COLO668 (cell line): Measurements from ENCODE around the gene ZNF503.

Source experiments
- DNase-seq: peaks from one replicate; lab custom pipeline; 2025; ENCODE audit not compliant: unreplicated experiment; lab: John Stamatoyannopoulos, UW

ZNF503 gene

DNA sequence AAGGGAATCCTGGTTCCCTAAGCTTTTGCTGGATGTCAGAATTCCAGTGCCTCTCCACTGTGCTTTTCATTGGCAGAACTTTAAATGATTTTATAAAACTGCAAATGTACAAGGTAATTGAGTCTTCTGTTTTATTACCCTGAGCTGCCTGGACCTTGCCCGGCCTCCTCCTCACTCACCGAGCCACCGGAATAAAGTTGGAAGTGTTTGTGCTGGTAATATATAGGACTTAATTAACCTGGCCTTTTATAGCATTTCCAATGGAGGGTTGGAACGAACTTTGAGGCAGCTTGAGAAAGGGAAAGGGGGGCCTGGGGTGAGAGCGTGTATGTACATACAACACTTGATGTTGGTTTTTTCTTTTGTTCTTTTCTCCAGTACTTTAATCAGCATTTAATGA, 43.4 kb downstream of the ZNF503 start:
- DNase-seq, result no peak

DNA sequence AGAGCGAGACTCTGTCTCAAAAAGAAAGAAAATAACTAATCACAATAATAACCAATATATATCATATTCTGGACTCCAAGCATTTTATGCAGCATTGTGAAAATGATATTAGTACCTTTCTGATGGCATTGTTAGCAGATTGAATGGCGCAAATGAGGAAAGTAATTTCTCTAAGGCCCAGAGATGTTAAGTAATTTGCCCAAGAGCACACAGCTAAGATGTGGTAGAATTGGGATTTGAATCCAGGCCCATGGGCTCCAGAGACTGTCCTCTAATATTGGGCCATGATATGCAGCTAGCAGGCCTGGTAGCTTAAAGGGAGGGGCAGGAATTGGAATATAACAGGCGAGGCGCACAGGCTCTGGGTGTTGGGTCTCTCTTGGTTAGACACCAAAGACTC, 44.1 kb downstream of the ZNF503 start:
- DNase-seq, result no peak

GRCh38 chr10:75356484-75356883, 45.1 kb downstream of the ZNF503 start:
- no peak for DNase-seq

GRCh38 chr10:75355706-75356105, 45.9 kb downstream of the ZNF503 start:
- DNase-seq, result no peak

GRCh38 chr10:75353183-75353582, 48.4 kb downstream of the ZNF503 start:
- no peak for DNase-seq

GRCh38 chr10:75352650-75353049, 48.9 kb downstream of the ZNF503 start:
- DNase-seq, result no peak

- DNase-seq, result no peak
These were observed 49.9 kb downstream of the ZNF503 start for GRCh38 chr10:75351637-75352036.

DNA sequence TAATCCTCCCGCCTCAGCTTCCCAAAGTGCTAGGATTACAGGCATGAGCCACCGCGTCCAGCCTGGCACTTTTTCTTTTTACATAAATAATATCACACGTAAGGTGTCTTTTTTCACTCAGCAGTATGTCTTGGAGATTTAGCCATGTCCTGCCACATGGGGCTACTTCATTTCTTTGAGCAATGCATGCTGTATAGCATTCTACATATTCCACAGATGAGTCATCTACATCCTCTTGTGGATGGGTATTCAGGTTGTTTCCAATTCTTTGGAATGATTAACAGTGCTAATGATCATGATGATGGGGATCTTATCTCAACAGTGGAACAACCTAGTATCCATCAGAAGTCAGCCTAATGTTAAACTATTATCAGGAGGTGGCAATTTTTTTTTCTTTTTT, 50.8 kb downstream of the ZNF503 start:
- DNase-seq, result no peak
